HepG2 (cell line): ENCODE measurements around the gene TAT. TPM values are rescaled to one million over a fixed set of nuclear protein-coding genes. Genes with fewer than 3 reads are reported as not detected.
A peak's percentile ranks its signal among the peaks of the same experiment; 100 is the strongest.

Experiments used
- E2F2 ChIP-seq: sonication (generic); formaldehyde crosslinking; IDR thresholded peaks from 2 replicates; pipeline ENCODE4 v1.4.0; 2020; ENCODE audit warnings: missing genetic modification reagents, borderline replicate concordance
- HES4 ChIP-seq: sonication (generic); formaldehyde crosslinking; IDR thresholded peaks from 2 replicates; pipeline ENCODE4 v1.9.0; 2021; ENCODE audit warnings: mild to moderate bottlenecking, missing genetic modification reagents, borderline replicate concordance
- HNF4A ChIP-seq: sonication (generic); formaldehyde crosslinking; IDR thresholded peaks from 2 replicates; pipeline ENCODE4 v1.4.0; 2020; ENCODE audit warnings: missing genetic modification reagents
- IKZF5 ChIP-seq: IDR thresholded peaks from 2 replicates; pipeline ENCODE4 v1.6.1; 2018; ENCODE audit warnings: missing genetic modification reagents, mild to moderate bottlenecking, missing compliant biosample characterization
- KDM4B ChIP-seq: sonication (generic); formaldehyde crosslinking; IDR thresholded peaks from 2 replicates; pipeline ENCODE4 v1.4.0; 2020; ENCODE audit warnings: missing genetic modification reagents
- SMAD3 ChIP-seq: sonication (generic); formaldehyde crosslinking; IDR thresholded peaks from 2 replicates; pipeline ENCODE4 v1.4.0; 2020; ENCODE audit warnings: missing genetic modification reagents
- SMC3 ChIP-seq: IDR thresholded peaks from 2 replicates; pipeline ENCODE4 v1.6.1; 2011; ENCODE audit warnings: low read length, improper control_type of control experiment
- SNRNP70 ChIP-seq: fragments of 200-400 bp; formaldehyde crosslinking; IDR thresholded peaks from 2 replicates; pipeline ENCODE4 v1.6.1; 2017; ENCODE audit warnings: mild to moderate bottlenecking, low read depth, low read length, moderate library complexity
- TAF1 ChIP-seq: sonication (generic); formaldehyde crosslinking; IDR thresholded peaks from 2 replicates; pipeline ENCODE4 v1.4.0; 2020; ENCODE audit warnings: missing genetic modification reagents
- ZKSCAN1 ChIP-seq: fragments of 150-350 bp; IDR thresholded peaks from 2 replicates; pipeline ENCODE4 v1.6.1; 2014; ENCODE audit warnings: low read length
- ZKSCAN5 ChIP-seq: sonication (generic); formaldehyde crosslinking; IDR thresholded peaks from 2 replicates; pipeline ENCODE4 v1.5.1; 2020; ENCODE audit warnings: mild to moderate bottlenecking, missing genetic modification reagents
- ZNF101 ChIP-seq: sonication (generic); formaldehyde crosslinking; IDR thresholded peaks from 2 replicates; pipeline ENCODE4 v1.4.0; 2020; ENCODE audit warnings: mild to moderate bottlenecking, low read depth, missing genetic modification reagents, borderline replicate concordance
- ZNF138 ChIP-seq: sonication (generic); formaldehyde crosslinking; IDR thresholded peaks from 2 replicates; pipeline ENCODE4 v1.5.0; 2020; ENCODE audit warnings: mild to moderate bottlenecking, low read depth, missing genetic modification reagents
- ZNF503 ChIP-seq: sonication (generic); formaldehyde crosslinking; IDR thresholded peaks from 2 replicates; pipeline ENCODE4 v1.4.0; 2020; ENCODE audit warnings: missing genetic modification reagents
- ZNF543 ChIP-seq: sonication (generic); formaldehyde crosslinking; IDR thresholded peaks from 2 replicates; pipeline ENCODE4 v1.4.0; 2020; ENCODE audit warnings: mild to moderate bottlenecking, missing genetic modification reagents
- ZNF7 ChIP-seq: IDR thresholded peaks from 2 replicates; pipeline ENCODE4 v1.6.1; 2016; ENCODE audit warnings: missing biosample characterization, missing genetic modification reagents
- polyA plus RNA-seq, 8 experiments: library from polyadenylated mRNA; depleted of rRNA in 3 of 8; stranded (reverse) in 7 of 8; unstranded in 1 of 8; fragments of >200 nt; fragmentation: Illumina TruSeq in 4 of 8; extraction: Trizol in 4 of 8; gene quantifications; 2 replicates each; pipeline versions ENCODE4 v1.2.1 to v1.2.3, GENCODE V29; 2011 to 2016; ENCODE audit warnings: low read depth in 4 of 8, missing spikeins in 1 of 8, mixed read lengths in 1 of 8; ENCODE audit not compliant: insufficient read depth in 1 of 8
- total RNA-seq, 5 experiments: library from RNA; depleted of rRNA; stranded (reverse); fragments of >200 nt; fragmentation: Illumina TruSeq; extraction: Trizol; gene quantifications; 2 replicates each; pipeline ENCODE4 v1.2.3, GENCODE V29; 2016; ENCODE audit warnings: low read depth in 1 of 5
- TF ChIP-seq, protein P1 (sequence below): IDR thresholded peaks from 2 replicates; pipeline ENCODE4 v1.6.1; 2012; ENCODE audit warnings: low read depth, low read length, improper control_type of control experiment
- TF ChIP-seq, protein P2 (sequence below): sonication (generic); formaldehyde crosslinking; IDR thresholded peaks from 2 replicates; pipeline ENCODE4 v1.5.1; 2020; ENCODE audit warnings: mild to moderate bottlenecking, moderate library complexity, missing genetic modification reagents
- TF ChIP-seq, protein P3 (sequence below): IDR thresholded peaks from 2 replicates; pipeline ENCODE4 v1.6.1; 2016; ENCODE audit warnings: missing compliant biosample characterization, missing genetic modification reagents, borderline replicate concordance

The TAT gene
- total and polyA plus RNA-seq, 2 of the 13 experiments (the other 11 are each of a cell fraction or from before 2014, with no cell fraction given) = 1.6 to 5.8 TPM

- TF ChIP-seq, protein P1, sequence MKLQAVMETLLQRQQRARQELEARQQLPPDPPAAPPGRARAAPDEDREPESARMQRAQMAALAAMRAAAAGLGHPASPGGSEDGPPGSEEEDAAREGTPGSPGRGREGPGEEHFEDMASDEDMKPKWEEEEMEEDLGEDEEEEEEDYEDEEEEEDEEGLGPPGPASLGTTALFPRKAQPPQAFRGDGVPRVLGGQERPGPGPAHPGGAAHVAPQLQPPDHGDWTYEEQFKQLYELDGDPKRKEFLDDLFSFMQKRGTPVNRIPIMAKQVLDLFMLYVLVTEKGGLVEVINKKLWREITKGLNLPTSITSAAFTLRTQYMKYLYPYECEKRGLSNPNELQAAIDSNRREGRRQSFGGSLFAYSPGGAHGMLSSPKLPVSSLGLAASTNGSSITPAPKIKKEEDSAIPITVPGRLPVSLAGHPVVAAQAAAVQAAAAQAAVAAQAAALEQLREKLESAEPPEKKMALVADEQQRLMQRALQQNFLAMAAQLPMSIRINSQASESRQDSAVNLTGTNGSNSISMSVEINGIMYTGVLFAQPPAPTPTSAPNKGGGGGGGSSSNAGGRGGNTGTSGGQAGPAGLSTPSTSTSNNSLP = no peak
- TF ChIP-seq, protein P2, sequence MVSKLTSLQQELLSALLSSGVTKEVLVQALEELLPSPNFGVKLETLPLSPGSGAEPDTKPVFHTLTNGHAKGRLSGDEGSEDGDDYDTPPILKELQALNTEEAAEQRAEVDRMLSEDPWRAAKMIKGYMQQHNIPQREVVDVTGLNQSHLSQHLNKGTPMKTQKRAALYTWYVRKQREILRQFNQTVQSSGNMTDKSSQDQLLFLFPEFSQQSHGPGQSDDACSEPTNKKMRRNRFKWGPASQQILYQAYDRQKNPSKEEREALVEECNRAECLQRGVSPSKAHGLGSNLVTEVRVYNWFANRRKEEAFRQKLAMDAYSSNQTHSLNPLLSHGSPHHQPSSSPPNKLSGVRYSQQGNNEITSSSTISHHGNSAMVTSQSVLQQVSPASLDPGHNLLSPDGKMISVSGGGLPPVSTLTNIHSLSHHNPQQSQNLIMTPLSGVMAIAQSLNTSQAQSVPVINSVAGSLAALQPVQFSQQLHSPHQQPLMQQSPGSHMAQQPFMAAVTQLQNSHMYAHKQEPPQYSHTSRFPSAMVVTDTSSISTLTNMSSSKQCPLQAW = peak; percentile 73; the same call in 1 of the 2 replicates
- TF ChIP-seq E2F2 (CRISPR knock-in tag) = no peak; the same call in 1 of the 2 replicates
- TF ChIP-seq SNRNP70 = no peak
- TF ChIP-seq TAF1 (CRISPR knock-in tag) = no peak
- no peak for TF ChIP-seq ZNF138 (CRISPR knock-in tag)
- TF ChIP-seq ZKSCAN1 = no peak
- TF ChIP-seq ZNF7 (CRISPR knock-in tag) = no peak
- TF ChIP-seq ZKSCAN5 (CRISPR knock-in tag) = no peak
- TF ChIP-seq, protein P3, sequence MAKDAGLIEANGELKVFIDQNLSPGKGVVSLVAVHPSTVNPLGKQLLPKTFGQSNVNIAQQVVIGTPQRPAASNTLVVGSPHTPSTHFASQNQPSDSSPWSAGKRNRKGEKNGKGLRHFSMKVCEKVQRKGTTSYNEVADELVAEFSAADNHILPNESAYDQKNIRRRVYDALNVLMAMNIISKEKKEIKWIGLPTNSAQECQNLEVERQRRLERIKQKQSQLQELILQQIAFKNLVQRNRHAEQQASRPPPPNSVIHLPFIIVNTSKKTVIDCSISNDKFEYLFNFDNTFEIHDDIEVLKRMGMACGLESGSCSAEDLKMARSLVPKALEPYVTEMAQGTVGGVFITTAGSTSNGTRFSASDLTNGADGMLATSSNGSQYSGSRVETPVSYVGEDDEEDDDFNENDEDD (CRISPR knock-in tag) = no peak
- peak; percentile 62; the same call in 1 of the 2 replicates for TF ChIP-seq SMAD3
- TF ChIP-seq IKZF5 (CRISPR knock-in tag) = peak; percentile 85; the same call in 1 of the 2 replicates
- TF ChIP-seq SMC3 = peak; percentile 90
- TF ChIP-seq ZNF543 (CRISPR knock-in tag) = no peak
- no peak; the same call in 1 of the 2 replicates for TF ChIP-seq HNF4A
- TF ChIP-seq KDM4B (CRISPR knock-in tag) = 0 out of 2 replicates have a peak, but pooled peaks have one; percentile 41
- no peak for TF ChIP-seq ZNF503
- TF ChIP-seq ZNF101 (CRISPR knock-in tag) = no peak
- no peak for TF ChIP-seq HES4
Observed at GRCh38 chr16:71610936-71611871, 34.3 kb upstream of the TAT start (continued).
